ENCODE measurements around the gene RBM28.

DNA sequence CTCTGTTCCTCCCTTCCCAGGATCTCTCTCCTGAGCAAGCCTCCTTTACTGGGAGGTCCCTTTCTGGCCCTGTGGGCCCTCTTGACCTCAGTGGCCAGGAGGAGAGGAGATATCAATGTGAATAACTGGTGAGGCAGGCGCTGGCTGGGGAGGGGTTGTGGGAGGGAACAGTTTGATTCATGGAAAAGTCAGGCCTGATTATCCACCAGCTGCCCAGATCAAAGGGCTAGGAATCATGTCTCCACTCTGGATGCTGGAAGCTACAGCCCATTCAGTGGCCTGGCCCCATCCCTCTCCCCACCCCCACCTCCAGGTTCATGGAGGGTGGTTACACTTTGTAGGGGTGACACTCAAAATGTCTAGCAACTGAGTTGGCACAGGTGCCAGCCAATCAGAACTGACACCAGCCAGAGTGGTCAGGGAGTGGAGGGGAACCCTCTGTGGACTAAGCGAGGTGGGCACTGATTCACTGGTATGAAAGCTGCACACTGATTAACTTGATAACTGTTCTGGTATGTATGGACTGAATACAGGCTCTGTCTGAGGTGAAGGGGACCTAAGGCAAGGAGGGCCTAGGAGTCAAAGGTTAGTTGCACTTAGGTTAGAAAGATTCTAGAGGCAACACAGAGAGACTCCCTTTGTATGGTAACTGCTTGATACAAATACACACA, 13.0 kb upstream of the RBM28 start:
- TF ChIP-seq, protein P1, sequence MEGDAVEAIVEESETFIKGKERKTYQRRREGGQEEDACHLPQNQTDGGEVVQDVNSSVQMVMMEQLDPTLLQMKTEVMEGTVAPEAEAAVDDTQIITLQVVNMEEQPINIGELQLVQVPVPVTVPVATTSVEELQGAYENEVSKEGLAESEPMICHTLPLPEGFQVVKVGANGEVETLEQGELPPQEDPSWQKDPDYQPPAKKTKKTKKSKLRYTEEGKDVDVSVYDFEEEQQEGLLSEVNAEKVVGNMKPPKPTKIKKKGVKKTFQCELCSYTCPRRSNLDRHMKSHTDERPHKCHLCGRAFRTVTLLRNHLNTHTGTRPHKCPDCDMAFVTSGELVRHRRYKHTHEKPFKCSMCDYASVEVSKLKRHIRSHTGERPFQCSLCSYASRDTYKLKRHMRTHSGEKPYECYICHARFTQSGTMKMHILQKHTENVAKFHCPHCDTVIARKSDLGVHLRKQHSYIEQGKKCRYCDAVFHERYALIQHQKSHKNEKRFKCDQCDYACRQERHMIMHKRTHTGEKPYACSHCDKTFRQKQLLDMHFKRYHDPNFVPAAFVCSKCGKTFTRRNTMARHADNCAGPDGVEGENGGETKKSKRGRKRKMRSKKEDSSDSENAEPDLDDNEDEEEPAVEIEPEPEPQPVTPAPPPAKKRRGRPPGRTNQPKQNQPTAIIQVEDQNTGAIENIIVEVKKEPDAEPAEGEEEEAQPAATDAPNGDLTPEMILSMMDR (conservative IDR thresholded peaks at IDR 0.05; ENCODE audit: low read depth, low read length), result no peak
- TF ChIP-seq EZH2 (IDR thresholded peaks at IDR 0.05; ENCODE audit: borderline replicate concordance, low read depth, low read length, poor library complexity, severe bottlenecking), result no peak

Measured in A673 (cell line).